ENCODE results near the gene EHHADH. TPM values are rescaled to one million over a fixed set of nuclear protein-coding genes. Genes with fewer than 3 reads are reported as not detected.

Gene EHHADH
- total and polyA plus RNA-seq, 2 of the 13 experiments (the other 11 are each of a cell fraction or from before 2014, with no cell fraction given): 14.5 to 38.9 TPM

DNA sequence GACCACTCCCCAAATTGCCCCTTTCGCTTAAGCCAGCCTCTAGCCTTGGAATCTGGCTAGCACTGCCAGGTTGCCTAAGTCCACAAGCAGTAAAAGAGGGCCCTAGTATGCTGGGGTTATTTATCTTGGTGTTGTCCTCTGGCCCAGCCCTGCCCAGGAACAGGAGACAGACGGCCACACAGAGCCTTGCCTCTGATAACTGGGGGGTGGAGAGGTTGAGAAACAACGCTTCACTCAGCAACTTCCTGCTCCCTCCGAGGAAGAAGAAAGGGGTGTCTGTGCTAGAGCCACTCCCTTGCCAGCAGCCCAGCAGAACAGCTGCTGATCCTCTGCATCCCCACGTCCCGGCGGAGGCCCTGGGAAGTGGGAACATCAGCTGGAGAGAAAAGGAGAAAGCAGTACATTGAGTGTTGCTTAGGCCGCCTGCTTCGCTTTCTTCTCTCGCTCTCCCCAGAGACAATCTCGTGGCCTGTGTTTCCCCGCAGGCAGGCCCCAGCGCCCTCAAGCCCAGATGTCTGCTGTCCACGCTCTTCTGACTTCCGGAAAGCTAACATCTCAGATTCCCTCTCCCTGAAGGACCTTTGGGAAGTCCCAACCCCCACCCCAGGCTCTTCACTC is 78.4 kb downstream of the EHHADH start (continued):
- TF ChIP-seq, protein P1, sequence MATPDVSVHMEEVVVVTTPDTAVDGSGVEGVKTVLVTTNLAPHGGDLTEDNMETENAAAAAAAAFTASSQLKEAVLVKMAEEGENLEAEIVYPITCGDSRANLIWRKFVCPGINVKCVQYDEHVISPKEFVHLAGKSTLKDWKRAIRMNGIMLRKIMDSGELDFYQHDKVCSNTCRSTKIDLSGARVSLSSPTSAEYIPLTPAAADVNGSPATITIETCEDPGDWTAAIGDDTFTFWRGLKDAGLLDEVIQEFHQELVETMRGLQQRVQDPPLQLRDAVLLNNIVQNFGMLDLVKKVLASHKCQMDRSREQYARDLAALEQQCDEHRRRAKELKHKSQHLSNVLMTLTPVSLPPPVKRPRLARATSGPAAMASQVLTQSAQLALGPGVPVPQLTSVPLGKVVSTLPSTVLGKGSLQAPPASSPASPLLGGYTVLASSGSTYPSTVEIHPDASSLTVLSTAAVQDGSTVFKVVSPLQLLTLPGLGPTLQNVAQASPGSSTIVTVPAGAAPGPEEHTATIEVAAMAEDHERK (CRISPR knock-in tag; IDR thresholded peaks at IDR 0.05; ENCODE audit: low read depth): no peak
- TF ChIP-seq ONECUT2 (CRISPR knock-in tag; IDR thresholded peaks at IDR 0.05): no peak
- peak; percentile 73 for TF ChIP-seq HDAC1 (CRISPR knock-in tag; IDR thresholded peaks at IDR 0.05)
- TF ChIP-seq ZNF33A (CRISPR knock-in tag; IDR thresholded peaks at IDR 0.05; ENCODE audit: borderline replicate concordance): no peak
- TF ChIP-seq SOX6 (IDR thresholded peaks at IDR 0.05): no peak
- TF ChIP-seq SOX6 (CRISPR knock-in tag; IDR thresholded peaks at IDR 0.05): peak; percentile 81
- no peak for TF ChIP-seq RFX5 (IDR thresholded peaks at IDR 0.05; ENCODE audit: low read depth, low read length)
- TF ChIP-seq SMARCC2 (IDR thresholded peaks at IDR 0.05): no peak
- peak; percentile 59; the same call in 1 of the 2 replicates for TF ChIP-seq RFXAP (CRISPR knock-in tag; IDR thresholded peaks at IDR 0.05; ENCODE audit: borderline replicate concordance)
- TF ChIP-seq, protein P2, sequence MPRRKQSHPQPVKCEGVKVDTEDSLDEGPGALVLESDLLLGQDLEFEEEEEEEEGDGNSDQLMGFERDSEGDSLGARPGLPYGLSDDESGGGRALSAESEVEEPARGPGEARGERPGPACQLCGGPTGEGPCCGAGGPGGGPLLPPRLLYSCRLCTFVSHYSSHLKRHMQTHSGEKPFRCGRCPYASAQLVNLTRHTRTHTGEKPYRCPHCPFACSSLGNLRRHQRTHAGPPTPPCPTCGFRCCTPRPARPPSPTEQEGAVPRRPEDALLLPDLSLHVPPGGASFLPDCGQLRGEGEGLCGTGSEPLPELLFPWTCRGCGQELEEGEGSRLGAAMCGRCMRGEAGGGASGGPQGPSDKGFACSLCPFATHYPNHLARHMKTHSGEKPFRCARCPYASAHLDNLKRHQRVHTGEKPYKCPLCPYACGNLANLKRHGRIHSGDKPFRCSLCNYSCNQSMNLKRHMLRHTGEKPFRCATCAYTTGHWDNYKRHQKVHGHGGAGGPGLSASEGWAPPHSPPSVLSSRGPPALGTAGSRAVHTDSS (CRISPR knock-in tag; conservative IDR thresholded peaks at IDR 0.05): no peak
- TF ChIP-seq ZNF761 (CRISPR knock-in tag; conservative IDR thresholded peaks at IDR 0.05): 0 out of 2 replicates have a peak, but pooled peaks have one; percentile 53
- no peak for TF ChIP-seq FOXP1 (IDR thresholded peaks at IDR 0.05)
- TF ChIP-seq FOXP1 (CRISPR knock-in tag; IDR thresholded peaks at IDR 0.05): peak; percentile 78
- peak; percentile 46; the same call in 1 of the 2 replicates for TF ChIP-seq SAFB2 (CRISPR knock-in tag; IDR thresholded peaks at IDR 0.05; ENCODE audit: borderline replicate concordance, low read depth)
- peak; percentile 71 for TF ChIP-seq PHF21A (CRISPR knock-in tag; IDR thresholded peaks at IDR 0.05)
- peak; percentile 87 for TF ChIP-seq ELF3 (CRISPR knock-in tag; IDR thresholded peaks at IDR 0.05)
- no peak for TF ChIP-seq ZNF589 (CRISPR knock-in tag; conservative IDR thresholded peaks at IDR 0.05)
- TF ChIP-seq STAG1 (CRISPR knock-in tag; IDR thresholded peaks at IDR 0.05): peak; percentile 20; the same call in 1 of the 2 replicates
- TF ChIP-seq, protein P3, sequence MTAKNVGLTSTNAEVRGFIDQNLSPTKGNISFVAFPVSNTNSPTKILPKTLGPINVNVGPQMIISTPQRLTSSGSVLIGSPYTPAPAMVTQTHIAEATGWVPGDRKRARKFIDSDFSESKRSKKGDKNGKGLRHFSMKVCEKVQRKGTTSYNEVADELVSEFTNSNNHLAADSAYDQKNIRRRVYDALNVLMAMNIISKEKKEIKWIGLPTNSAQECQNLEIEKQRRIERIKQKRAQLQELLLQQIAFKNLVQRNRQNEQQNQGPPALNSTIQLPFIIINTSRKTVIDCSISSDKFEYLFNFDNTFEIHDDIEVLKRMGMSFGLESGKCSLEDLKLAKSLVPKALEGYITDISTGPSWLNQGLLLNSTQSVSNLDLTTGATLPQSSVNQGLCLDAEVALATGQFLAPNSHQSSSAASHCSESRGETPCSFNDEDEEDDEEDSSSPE (CRISPR knock-in tag; IDR thresholded peaks at IDR 0.05): no peak
- TF ChIP-seq HMG20A (CRISPR knock-in tag; IDR thresholded peaks at IDR 0.05; ENCODE audit: borderline replicate concordance): peak; percentile 44; the same call in 1 of the 2 replicates
- peak; percentile 28; the same call in 1 of the 2 replicates for TF ChIP-seq FOXJ3 (CRISPR knock-in tag; IDR thresholded peaks at IDR 0.05; ENCODE audit: borderline replicate concordance)
- TF ChIP-seq ZZZ3 (CRISPR knock-in tag; IDR thresholded peaks at IDR 0.05; ENCODE audit: borderline replicate concordance): no peak
- peak; percentile 70; the same call in 1 of the 2 replicates for TF ChIP-seq ZFP82 (CRISPR knock-in tag; IDR thresholded peaks at IDR 0.05; ENCODE audit: borderline replicate concordance)
- 0 out of 2 replicates have a peak, but pooled peaks have one; percentile 40 for TF ChIP-seq ZNF556 (CRISPR knock-in tag; IDR thresholded peaks at IDR 0.05; ENCODE audit: borderline replicate concordance)
- TF ChIP-seq ZNF331 (CRISPR knock-in tag; IDR thresholded peaks at IDR 0.05): 0 out of 2 replicates have a peak, but pooled peaks have one; percentile 41
- no peak for TF ChIP-seq ZSCAN25 (CRISPR knock-in tag; IDR thresholded peaks at IDR 0.05)
- TF ChIP-seq SIX4 (CRISPR knock-in tag; IDR thresholded peaks at IDR 0.05): no peak
- no peak for TF ChIP-seq SMYD3 (CRISPR knock-in tag; IDR thresholded peaks at IDR 0.05)
